ENCODE data around the gene DCPS. TPM values are rescaled to one million over a fixed set of nuclear protein-coding genes. Genes with fewer than 3 reads are reported as not detected.

DCPS gene
- total RNA-seq, 1 donor from 2014 or later = 11.2 TPM

DNA sequence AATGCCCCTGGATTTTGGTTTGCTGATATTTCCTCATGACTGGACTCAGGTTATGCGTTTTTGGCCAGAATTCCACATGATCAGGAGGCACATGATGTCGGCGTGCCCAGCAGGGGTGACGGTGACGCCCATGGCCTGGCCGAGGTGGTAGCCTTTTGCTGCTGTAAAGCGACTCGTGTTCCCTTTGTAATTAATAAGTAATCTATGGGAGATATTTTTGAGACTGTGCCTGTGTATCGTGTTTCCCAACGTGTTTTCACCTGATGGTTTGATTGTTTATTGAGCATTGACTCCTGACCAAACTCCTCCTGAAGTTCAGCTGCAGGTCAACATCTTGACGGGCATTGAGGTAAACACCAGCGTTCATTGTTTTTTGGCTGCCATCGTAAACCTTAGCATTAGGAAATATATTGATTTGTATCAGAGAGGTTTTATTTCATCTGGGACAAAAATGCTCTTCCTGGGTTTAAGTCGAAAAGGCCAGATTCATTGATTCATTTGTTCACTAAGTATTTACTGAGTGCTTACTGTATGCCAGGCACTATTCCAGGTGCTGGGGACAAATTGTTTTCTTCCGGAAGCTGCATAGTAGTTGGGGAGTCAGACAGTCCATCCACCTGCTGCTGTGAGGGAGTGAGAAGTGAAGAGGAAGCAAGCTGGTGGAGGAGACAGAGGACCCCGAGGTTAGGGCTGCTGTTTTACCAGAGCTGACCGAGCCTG lies 23.6 kb downstream of the DCPS start:
- Mint-ChIP-seq H3K4me3 (ENCODE audit: unreplicated experiment) (no peak overlapping the region), H3K36me3 (ENCODE audit: unreplicated experiment) (peaks cover 3% of the 10 kb centered on the region), H3K9me3 (ENCODE audit: unreplicated experiment) (no peaks in the 10 kb centered on the region), H3K27me3 (ENCODE audit: unreplicated experiment) (no peaks in the 10 kb centered on the region), H3K4me1 (ENCODE audit: unreplicated experiment) (peaks cover 6% of the 10 kb centered on the region), H3K27ac (ENCODE audit: unreplicated experiment) (no peak overlapping the region)
- DNase-seq (ENCODE audit: extremely low spot score, unreplicated experiment) = no peak
- TF ChIP-seq, protein P1, sequence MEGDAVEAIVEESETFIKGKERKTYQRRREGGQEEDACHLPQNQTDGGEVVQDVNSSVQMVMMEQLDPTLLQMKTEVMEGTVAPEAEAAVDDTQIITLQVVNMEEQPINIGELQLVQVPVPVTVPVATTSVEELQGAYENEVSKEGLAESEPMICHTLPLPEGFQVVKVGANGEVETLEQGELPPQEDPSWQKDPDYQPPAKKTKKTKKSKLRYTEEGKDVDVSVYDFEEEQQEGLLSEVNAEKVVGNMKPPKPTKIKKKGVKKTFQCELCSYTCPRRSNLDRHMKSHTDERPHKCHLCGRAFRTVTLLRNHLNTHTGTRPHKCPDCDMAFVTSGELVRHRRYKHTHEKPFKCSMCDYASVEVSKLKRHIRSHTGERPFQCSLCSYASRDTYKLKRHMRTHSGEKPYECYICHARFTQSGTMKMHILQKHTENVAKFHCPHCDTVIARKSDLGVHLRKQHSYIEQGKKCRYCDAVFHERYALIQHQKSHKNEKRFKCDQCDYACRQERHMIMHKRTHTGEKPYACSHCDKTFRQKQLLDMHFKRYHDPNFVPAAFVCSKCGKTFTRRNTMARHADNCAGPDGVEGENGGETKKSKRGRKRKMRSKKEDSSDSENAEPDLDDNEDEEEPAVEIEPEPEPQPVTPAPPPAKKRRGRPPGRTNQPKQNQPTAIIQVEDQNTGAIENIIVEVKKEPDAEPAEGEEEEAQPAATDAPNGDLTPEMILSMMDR (IDR thresholded peaks at IDR 0.05) = no peak

DNA sequence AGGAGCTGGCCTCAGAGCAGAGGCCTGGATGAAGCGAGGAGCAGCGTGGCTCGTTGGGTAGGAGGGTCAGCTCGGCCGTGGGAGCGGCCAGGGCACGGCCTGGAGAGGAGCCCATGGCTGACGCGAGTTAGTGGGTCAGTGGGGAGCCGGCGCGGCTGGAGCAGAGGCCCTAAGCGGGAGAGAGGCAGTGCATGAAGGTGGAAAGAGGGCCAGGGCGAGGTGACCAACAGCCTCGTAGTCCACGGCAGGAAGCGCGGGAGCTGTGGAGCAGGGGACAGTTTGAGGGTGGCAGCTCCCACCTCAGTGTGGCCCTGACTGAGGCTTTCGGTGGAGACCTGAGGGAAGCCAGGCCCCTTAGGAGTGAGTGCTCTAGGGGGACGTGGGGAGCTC lies 24.1 kb downstream of the DCPS start:
- TF ChIP-seq, protein P1 (IDR thresholded peaks at IDR 0.05) = no peak
- Mint-ChIP-seq H3K36me3 (ENCODE audit: unreplicated experiment) (peaks cover 3% of the 10 kb centered on the region), H3K9me3 (ENCODE audit: unreplicated experiment) (no peaks in the 10 kb centered on the region), H3K27ac (ENCODE audit: unreplicated experiment) (no peak overlapping the region), H3K27me3 (ENCODE audit: unreplicated experiment) (no peaks in the 10 kb centered on the region), H3K4me3 (ENCODE audit: unreplicated experiment) (no peak overlapping the region), H3K4me1 (ENCODE audit: unreplicated experiment) (peaks cover 9% of the 10 kb centered on the region)
- DNase-seq (ENCODE audit: extremely low spot score, unreplicated experiment) = no peak

DNA sequence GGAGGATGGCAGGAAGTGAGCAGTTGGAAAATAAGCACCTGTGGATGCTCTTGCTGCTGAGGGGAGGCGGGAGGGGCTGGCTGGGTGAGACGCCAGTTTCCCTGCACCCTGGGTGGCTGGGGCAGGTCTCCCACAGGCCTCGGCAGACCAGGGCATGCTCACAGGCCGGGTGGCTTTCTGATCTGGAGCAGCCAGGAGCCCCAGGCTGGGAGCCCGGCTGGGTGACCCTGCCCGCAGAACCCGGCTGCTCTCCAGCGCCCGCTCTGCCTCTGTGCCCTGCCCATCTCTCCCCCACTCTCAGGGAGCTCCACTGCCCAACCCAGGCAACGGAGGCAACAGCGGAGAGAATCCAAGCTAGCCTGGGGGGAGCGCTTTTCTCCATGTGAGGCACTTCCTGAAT lies 24.6 kb downstream of the DCPS start:
- no peak overlapping the region for H3K4me3 Mint-ChIP-seq (ENCODE audit: unreplicated experiment)
- H3K36me3 Mint-ChIP-seq (ENCODE audit: unreplicated experiment) = peaks cover 3% of the 10 kb centered on the region
- no peak for DNase-seq (ENCODE audit: extremely low spot score, unreplicated experiment)
- TF ChIP-seq, protein P1 (IDR thresholded peaks at IDR 0.05) = no peak
- no peaks in the 10 kb centered on the region for H3K27me3 Mint-ChIP-seq (ENCODE audit: unreplicated experiment)
- H3K27ac Mint-ChIP-seq (ENCODE audit: unreplicated experiment) = no peak overlapping the region
- no peaks in the 10 kb centered on the region for H3K9me3 Mint-ChIP-seq (ENCODE audit: unreplicated experiment)
- H3K4me1 Mint-ChIP-seq (ENCODE audit: unreplicated experiment) = peaks cover 9% of the 10 kb centered on the region

DNA sequence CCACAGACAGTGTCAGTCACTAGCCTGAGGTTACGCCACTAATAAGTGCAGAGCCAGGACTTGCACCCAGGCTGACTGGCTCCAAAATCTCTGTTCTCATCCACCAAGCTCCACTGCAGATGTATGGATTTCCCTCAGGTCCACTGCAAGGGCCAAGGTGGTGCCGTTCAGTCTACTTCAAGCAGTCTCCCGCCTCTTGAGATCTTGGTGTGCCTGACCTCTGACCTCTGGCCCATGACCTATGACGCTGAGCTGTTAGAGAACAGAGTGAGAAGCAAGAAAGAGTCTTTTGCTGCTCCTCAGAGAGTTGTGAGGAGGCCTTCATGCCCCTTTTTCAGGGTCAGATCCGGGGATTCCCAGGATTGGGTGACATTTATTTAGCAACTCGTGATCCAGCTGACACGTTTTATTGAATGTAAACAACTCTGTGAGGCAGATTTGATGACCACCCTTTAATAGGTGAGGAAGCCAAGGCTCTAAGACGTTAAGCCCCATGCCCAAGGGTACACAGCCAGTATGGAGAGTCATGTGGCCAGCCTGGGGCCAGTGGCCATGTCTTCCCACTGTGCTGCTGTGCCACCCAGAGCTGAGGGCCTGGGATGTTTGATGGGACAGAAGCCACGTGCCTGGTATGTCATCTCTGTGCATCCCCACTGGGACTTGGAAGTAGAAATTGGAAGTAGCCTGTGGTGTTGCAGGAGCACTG lies 25.2 kb downstream of the DCPS start:
- DNase-seq (ENCODE audit: extremely low spot score, unreplicated experiment) = no peak
- H3K36me3 Mint-ChIP-seq (ENCODE audit: unreplicated experiment) = peaks cover 3% of the 10 kb centered on the region
- peaks cover 9% of the 10 kb centered on the region for H3K4me1 Mint-ChIP-seq (ENCODE audit: unreplicated experiment)
- no peak overlapping the region for H3K4me3 Mint-ChIP-seq (ENCODE audit: unreplicated experiment)
- no peaks in the 10 kb centered on the region for H3K27me3 Mint-ChIP-seq (ENCODE audit: unreplicated experiment)
- H3K9me3 Mint-ChIP-seq (ENCODE audit: unreplicated experiment) = no peaks in the 10 kb centered on the region
- TF ChIP-seq, protein P1 (IDR thresholded peaks at IDR 0.05) = no peak
- no peak overlapping the region for H3K27ac Mint-ChIP-seq (ENCODE audit: unreplicated experiment)

DNA sequence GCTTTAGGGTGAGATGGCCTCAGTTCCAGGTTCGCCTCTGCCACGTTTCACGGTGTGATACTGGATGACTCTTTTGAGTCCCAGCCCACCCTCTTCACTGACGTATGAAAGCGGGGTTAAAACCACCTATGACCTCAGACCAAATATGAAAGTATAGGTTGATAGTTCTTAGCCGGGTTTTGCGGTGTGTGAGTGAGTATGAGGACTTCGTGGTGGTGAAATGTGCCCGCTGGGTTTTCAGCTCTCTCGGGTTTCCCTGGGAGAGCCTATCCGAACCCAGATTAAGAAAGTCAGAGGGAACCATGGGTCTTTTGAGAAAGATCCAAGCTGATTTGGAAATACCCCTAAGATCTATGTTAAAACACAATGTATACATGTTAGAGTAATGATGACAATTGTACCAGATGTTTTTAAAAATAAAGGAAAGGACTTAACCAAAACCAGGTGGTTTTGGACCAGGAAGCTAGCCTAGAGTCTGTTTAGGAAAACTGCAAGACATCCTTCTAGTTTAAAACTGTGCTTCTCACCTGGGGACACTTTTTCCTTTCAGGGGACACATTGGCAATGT lies 25.9 kb downstream of the DCPS start:
- no peak for DNase-seq (ENCODE audit: extremely low spot score, unreplicated experiment)
- Mint-ChIP-seq H3K27me3 (ENCODE audit: unreplicated experiment) (no peaks in the 10 kb centered on the region), H3K27ac (ENCODE audit: unreplicated experiment) (no peak overlapping the region), H3K4me3 (ENCODE audit: unreplicated experiment) (no peak overlapping the region), H3K4me1 (ENCODE audit: unreplicated experiment) (peaks cover 11% of the 10 kb centered on the region), H3K9me3 (ENCODE audit: unreplicated experiment) (no peaks in the 10 kb centered on the region), H3K36me3 (ENCODE audit: unreplicated experiment) (peaks cover 3% of the 10 kb centered on the region)
- TF ChIP-seq, protein P1 (IDR thresholded peaks at IDR 0.05) = no peak
